ENCODE results near the gene UBE2D4.
"Not testable (repeated sequence)": the region's sequence is repeated elsewhere in the genome, so short reads cannot be mapped to it uniquely, and the experiment has no call there.

DNA sequence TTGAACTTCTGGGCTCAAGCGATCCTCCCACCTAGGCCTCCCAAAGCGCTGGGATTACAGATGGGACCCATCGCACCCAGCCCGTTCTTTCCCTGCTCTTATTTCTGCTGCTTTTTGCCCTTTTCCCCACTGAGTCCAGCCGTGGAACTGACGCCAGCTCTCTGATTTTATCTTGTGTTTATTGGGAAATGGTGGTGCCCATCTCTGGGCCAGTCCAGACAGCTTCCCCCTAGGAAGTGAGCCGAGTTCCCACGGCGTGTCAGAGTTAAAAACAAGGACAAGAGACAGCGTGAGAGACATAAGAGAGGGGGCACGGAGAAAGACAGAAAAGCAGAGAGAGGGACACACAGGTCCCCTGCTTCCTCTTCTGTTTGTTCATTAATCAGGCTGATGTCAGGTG lies 51.9 kb downstream of the UBE2D4 start:
- TF ChIP-seq, protein P1, sequence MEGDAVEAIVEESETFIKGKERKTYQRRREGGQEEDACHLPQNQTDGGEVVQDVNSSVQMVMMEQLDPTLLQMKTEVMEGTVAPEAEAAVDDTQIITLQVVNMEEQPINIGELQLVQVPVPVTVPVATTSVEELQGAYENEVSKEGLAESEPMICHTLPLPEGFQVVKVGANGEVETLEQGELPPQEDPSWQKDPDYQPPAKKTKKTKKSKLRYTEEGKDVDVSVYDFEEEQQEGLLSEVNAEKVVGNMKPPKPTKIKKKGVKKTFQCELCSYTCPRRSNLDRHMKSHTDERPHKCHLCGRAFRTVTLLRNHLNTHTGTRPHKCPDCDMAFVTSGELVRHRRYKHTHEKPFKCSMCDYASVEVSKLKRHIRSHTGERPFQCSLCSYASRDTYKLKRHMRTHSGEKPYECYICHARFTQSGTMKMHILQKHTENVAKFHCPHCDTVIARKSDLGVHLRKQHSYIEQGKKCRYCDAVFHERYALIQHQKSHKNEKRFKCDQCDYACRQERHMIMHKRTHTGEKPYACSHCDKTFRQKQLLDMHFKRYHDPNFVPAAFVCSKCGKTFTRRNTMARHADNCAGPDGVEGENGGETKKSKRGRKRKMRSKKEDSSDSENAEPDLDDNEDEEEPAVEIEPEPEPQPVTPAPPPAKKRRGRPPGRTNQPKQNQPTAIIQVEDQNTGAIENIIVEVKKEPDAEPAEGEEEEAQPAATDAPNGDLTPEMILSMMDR (IDR thresholded peaks at IDR 0.05; ENCODE audit: extremely low read depth in 1 of 2, insufficient read depth in 1 of 2, low read depth in 1 of 2, low read length in 2 of 2): not testable (repeated sequence)
- not testable (repeated sequence) for TF ChIP-seq POLR2A (IDR thresholded peaks at IDR 0.05; ENCODE audit: low read depth, low read length); EZH2 (IDR thresholded peaks at IDR 0.05; ENCODE audit: borderline replicate concordance, low read depth, low read length, severe bottlenecking); POLR2AphosphoS5 (IDR thresholded peaks at IDR 0.05; ENCODE audit: insufficient read depth, low read depth, low read length)
- TF ChIP-seq, protein P2, sequence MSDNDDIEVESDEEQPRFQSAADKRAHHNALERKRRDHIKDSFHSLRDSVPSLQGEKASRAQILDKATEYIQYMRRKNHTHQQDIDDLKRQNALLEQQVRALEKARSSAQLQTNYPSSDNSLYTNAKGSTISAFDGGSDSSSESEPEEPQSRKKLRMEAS (IDR thresholded peaks at IDR 0.05; ENCODE audit: insufficient read depth, insufficient read length): not testable (repeated sequence)

Data from endothelial cell of umbilical vein (primary cell).